ENCODE results near the gene SPECC1L.
A peak's percentile ranks its signal among the peaks of the same experiment; 100 is the strongest.

Gene SPECC1L

GRCh38 chr22:24384131-24384530, 113.5 kb downstream of the SPECC1L start:
- TF ChIP-seq POLR2A (IDR thresholded peaks at IDR 0.05; ENCODE audit: low read length) (no peak), GATA1 (IDR thresholded peaks at IDR 0.05; ENCODE audit: low read depth, low read length) (no peak)
- no peak for DNase-seq

- TF ChIP-seq POLR2A (IDR thresholded peaks at IDR 0.05; ENCODE audit: low read length) (no peak), GATA1 (IDR thresholded peaks at IDR 0.05; ENCODE audit: low read depth, low read length) (no peak)
- DNase-seq = peak in 1 of 2 experiments; percentile 20
Measured at GRCh38 chr22:24386937-24387471, 116.4 kb downstream of the SPECC1L start.

- DNase-seq = no peak
- TF ChIP-seq POLR2A (IDR thresholded peaks at IDR 0.05; ENCODE audit: low read length) = no peak
- TF ChIP-seq GATA1 (IDR thresholded peaks at IDR 0.05; ENCODE audit: low read depth, low read length) = no peak
Measured at GRCh38 chr22:24389680-24390079, 119.0 kb downstream of the SPECC1L start.

GRCh38 chr22:24390156-24390555, 119.5 kb downstream of the SPECC1L start:
- TF ChIP-seq POLR2A (IDR thresholded peaks at IDR 0.05; ENCODE audit: low read length) (no peak), GATA1 (IDR thresholded peaks at IDR 0.05; ENCODE audit: low read depth, low read length) (no peak)
- no peak for DNase-seq

- DNase-seq = no peak
- no peak for TF ChIP-seq GATA1 (IDR thresholded peaks at IDR 0.05; ENCODE audit: low read depth, low read length)
- TF ChIP-seq POLR2A (IDR thresholded peaks at IDR 0.05; ENCODE audit: low read length) = no peak
Measured at GRCh38 chr22:24390576-24390975, 119.9 kb downstream of the SPECC1L start.

- DNase-seq = no peak
- no peak for TF ChIP-seq GATA1 (IDR thresholded peaks at IDR 0.05; ENCODE audit: low read depth, low read length)
- TF ChIP-seq POLR2A (IDR thresholded peaks at IDR 0.05; ENCODE audit: low read length) = no peak
Measured at GRCh38 chr22:24391836-24392217, 121.2 kb downstream of the SPECC1L start.

- DNase-seq = peak; percentile 55 to 80
- TF ChIP-seq POLR2A (IDR thresholded peaks at IDR 0.05; ENCODE audit: low read length) (no peak), GATA1 (IDR thresholded peaks at IDR 0.05; ENCODE audit: low read depth, low read length) (no peak)
Measured at GRCh38 chr22:24392218-24392931, 121.7 kb downstream of the SPECC1L start.

GRCh38 chr22:24393012-24393559, 122.5 kb downstream of the SPECC1L start:
- no peak for TF ChIP-seq POLR2A (IDR thresholded peaks at IDR 0.05; ENCODE audit: low read length)
- TF ChIP-seq GATA1 (IDR thresholded peaks at IDR 0.05; ENCODE audit: low read depth, low read length) = no peak

GRCh38 chr22:24393848-24394247, 123.2 kb downstream of the SPECC1L start:
- DNase-seq = no peak
- TF ChIP-seq GATA1 (IDR thresholded peaks at IDR 0.05; ENCODE audit: low read depth, low read length) = no peak
- TF ChIP-seq POLR2A (IDR thresholded peaks at IDR 0.05; ENCODE audit: low read length) = no peak

More at GRCh38 chr22:24393012-24393559, 122.5 kb downstream of the SPECC1L start:
- DNase-seq = no peak

GRCh38 chr22:24394254-24394653, 123.6 kb downstream of the SPECC1L start:
- no peak for DNase-seq
- TF ChIP-seq POLR2A (IDR thresholded peaks at IDR 0.05; ENCODE audit: low read length) (no peak), GATA1 (IDR thresholded peaks at IDR 0.05; ENCODE audit: low read depth, low read length) (no peak)

- TF ChIP-seq POLR2A (IDR thresholded peaks at IDR 0.05; ENCODE audit: low read length) (no peak), GATA1 (IDR thresholded peaks at IDR 0.05; ENCODE audit: low read depth, low read length) (no peak)
- no peak for DNase-seq
Measured at GRCh38 chr22:24398409-24398808, 127.8 kb downstream of the SPECC1L start.

- TF ChIP-seq GATA1 (IDR thresholded peaks at IDR 0.05; ENCODE audit: low read depth, low read length) = no peak
- TF ChIP-seq POLR2A (IDR thresholded peaks at IDR 0.05; ENCODE audit: low read length) = no peak
- DNase-seq = no peak
Measured at GRCh38 chr22:24400034-24400725, 129.5 kb downstream of the SPECC1L start.

GRCh38 chr22:24400726-24401596, 130.3 kb downstream of the SPECC1L start:
- no peak for TF ChIP-seq POLR2A (IDR thresholded peaks at IDR 0.05; ENCODE audit: low read length)
- no peak for TF ChIP-seq GATA1 (IDR thresholded peaks at IDR 0.05; ENCODE audit: low read depth, low read length)
- peak in 1 of 2 experiments; percentile 14 for DNase-seq
